Kidney epithelial cell (primary cell): ENCODE data around the gene CD96. TPM values are rescaled to one million over a fixed set of nuclear protein-coding genes. Genes with fewer than 3 reads are reported as not detected.
"Not testable (repeated sequence)": the region's sequence is repeated elsewhere in the genome, so short reads cannot be mapped to it uniquely, and the experiment has no call there.

Experiments
- DNase-seq: peaks from one replicate; pipeline ENCODE4 v3.0.0-alpha.2; 2010; ENCODE audit warnings: low read depth
- H3K27me3 ChIP-seq: 2 replicates; pipeline ENCODE4 v1.6.0; 2011; ENCODE audit warnings: low read length; ENCODE audit not compliant: control insufficient read depth, insufficient read depth
- H3K36me3 ChIP-seq: 2 replicates; pipeline ENCODE4 v1.5.1; 2011; ENCODE audit warnings: low read length; ENCODE audit not compliant: control insufficient read depth, insufficient read depth
- H3K4me3 ChIP-seq: 2 replicates; pipeline ENCODE4 v1.5.1; 2011; ENCODE audit warnings: low read depth, mild to moderate bottlenecking, control low read depth, low read length
- total RNA-seq: library from RNA; depleted of rRNA; stranded (reverse); fragments of >200 nt; gene quantifications from 2 replicates; pipeline ENCODE4 v1.2.3, GENCODE V29; 2015
- TF ChIP-seq, protein P1 (sequence below): IDR thresholded peaks from 2 replicates; pipeline ENCODE4 v1.5.1; 2011; ENCODE audit warnings: mild to moderate bottlenecking, moderate library complexity, low read length, control low read depth, inconsistent platforms; ENCODE audit not compliant: insufficient read depth, poor library complexity, severe bottlenecking

Gene CD96
- total RNA-seq, 1 donor from 2014 or later: not detected

DNA sequence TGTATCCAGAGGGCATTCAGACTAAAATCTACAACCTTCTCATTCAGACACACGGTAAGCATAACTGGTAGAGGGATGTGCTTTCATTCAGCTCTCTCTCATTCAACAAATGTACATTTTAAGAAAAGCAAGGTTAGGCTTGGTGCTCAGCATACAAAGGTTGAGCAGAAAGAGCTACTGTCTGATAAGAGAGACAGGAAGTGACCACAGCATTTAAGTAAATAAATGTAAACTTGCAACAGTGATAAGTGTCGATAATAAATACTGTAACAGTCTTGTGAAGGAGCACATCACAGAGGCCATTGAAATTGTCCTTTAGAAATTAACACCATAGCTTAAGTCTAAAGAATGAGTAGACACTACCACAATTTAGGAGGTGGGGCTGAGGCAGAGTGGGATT, 3.4 kb downstream of the CD96 start:
- Histone ChIP-seq H3K27me3 (no peaks in the 10 kb centered on the region), H3K4me3 (no peak overlapping the region), H3K36me3 (no peaks in the 10 kb centered on the region)
- TF ChIP-seq, protein P1, sequence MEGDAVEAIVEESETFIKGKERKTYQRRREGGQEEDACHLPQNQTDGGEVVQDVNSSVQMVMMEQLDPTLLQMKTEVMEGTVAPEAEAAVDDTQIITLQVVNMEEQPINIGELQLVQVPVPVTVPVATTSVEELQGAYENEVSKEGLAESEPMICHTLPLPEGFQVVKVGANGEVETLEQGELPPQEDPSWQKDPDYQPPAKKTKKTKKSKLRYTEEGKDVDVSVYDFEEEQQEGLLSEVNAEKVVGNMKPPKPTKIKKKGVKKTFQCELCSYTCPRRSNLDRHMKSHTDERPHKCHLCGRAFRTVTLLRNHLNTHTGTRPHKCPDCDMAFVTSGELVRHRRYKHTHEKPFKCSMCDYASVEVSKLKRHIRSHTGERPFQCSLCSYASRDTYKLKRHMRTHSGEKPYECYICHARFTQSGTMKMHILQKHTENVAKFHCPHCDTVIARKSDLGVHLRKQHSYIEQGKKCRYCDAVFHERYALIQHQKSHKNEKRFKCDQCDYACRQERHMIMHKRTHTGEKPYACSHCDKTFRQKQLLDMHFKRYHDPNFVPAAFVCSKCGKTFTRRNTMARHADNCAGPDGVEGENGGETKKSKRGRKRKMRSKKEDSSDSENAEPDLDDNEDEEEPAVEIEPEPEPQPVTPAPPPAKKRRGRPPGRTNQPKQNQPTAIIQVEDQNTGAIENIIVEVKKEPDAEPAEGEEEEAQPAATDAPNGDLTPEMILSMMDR: no peak
- no peak for DNase-seq

GRCh38 chr3:111547631-111548030, 5.6 kb downstream of the CD96 start:
- no peak for DNase-seq
- H3K36me3 ChIP-seq: no peaks in the 10 kb centered on the region
- no peaks in the 10 kb centered on the region for H3K27me3 ChIP-seq
- TF ChIP-seq, protein P1: no peak
- no peak overlapping the region for H3K4me3 ChIP-seq

DNA sequence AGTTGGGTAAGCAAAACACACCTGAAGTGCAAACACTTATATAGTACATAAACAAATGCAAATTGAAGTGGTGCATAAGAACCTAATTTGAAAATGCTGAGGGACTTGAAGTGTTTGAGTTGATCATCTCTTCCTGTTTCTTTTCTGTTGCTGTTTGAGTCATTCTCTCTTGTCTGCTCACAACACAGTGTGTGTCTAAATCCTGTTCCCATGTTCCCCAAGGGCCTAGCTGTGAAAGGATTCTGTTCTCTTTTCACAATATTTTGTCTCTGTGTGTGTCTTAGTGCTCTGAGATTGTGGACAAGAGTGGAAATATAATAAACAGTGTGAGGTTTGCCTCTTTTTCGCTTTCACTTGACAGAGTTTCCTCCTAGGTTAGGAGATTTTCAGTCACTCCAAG, 6.1 kb downstream of the CD96 start:
- H3K27me3 ChIP-seq: no peaks in the 10 kb centered on the region
- no peaks in the 10 kb centered on the region for H3K36me3 ChIP-seq
- TF ChIP-seq, protein P1: no peak
- DNase-seq: no peak
- no peak overlapping the region for H3K4me3 ChIP-seq

DNA sequence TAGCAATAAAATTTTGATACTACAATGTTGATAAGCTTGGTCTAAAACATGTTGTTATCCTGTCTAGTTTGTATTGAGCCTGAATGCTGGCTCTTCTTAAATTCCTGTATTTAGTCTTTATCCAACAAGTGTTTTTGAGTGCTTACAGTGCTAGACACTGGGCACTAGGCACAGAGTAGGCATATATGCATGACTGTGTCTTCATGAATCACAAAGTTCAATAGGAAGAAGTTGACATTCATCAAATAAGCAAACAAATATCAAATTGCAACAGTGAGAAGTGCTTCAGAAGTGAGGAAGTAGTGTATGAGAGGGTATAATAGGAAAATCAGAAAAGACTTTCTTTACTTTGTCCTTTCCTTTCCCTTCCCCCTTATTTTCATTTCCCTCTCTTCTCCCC, 6.8 kb downstream of the CD96 start:
- Histone ChIP-seq H3K27me3 (no peaks in the 10 kb centered on the region), H3K4me3 (no peak overlapping the region), H3K36me3 (no peaks in the 10 kb centered on the region)
- DNase-seq: no peak
- TF ChIP-seq, protein P1: no peak

DNA sequence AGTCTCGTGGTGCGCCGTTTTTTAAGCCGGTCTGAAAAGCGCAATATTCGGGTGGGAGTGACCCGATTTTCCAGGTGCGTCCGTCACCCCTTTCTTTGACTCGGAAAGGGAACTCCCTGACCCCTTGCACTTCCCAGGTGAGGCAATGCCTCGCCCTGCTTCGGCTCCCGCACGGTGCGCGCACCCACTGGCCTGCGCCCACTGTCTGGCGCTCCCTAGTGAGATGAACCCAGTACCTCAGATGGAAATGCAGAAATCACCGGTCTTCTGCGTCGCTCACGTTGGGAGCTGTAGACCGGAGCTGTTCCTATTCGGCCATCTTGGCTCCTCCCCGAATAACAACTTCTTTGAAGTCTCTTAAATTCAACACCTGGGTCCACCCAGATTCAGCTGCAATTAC, 19.9 kb downstream of the CD96 start:
- not testable (repeated sequence) for H3K4me3 ChIP-seq, H3K27me3 ChIP-seq, DNase-seq, H3K36me3 ChIP-seq

DNA sequence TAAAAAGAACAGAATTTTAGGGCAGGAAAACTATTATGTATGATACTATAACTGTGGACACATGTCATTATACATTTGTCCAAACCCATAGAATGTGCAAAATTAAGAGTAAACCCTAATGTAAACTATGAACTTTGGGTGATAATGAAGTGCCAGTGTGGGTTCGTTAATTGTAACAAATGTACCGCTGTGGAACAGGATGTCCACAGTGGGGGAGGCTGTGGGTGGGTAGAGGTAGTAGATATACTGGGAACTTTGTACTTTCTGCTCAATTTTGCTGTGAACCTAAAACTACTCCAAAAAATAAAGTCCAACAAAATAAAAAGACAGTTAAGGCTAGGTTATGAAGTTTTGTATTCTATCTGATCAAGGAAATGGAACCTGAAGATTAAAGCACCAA, 24.8 kb downstream of the CD96 start:
- no peak overlapping the region for H3K4me3 ChIP-seq
- DNase-seq: no peak
- TF ChIP-seq, protein P1: no peak
- H3K36me3 ChIP-seq: no peaks in the 10 kb centered on the region
- no peaks in the 10 kb centered on the region for H3K27me3 ChIP-seq
